NCI-H2196 (cell line): ENCODE results near the gene NOC2L.

Experiments used
- DNase-seq: peaks from one replicate; lab custom pipeline; 2025; ENCODE audit not compliant: unreplicated experiment; lab: John Stamatoyannopoulos, UW

Gene NOC2L

DNA sequence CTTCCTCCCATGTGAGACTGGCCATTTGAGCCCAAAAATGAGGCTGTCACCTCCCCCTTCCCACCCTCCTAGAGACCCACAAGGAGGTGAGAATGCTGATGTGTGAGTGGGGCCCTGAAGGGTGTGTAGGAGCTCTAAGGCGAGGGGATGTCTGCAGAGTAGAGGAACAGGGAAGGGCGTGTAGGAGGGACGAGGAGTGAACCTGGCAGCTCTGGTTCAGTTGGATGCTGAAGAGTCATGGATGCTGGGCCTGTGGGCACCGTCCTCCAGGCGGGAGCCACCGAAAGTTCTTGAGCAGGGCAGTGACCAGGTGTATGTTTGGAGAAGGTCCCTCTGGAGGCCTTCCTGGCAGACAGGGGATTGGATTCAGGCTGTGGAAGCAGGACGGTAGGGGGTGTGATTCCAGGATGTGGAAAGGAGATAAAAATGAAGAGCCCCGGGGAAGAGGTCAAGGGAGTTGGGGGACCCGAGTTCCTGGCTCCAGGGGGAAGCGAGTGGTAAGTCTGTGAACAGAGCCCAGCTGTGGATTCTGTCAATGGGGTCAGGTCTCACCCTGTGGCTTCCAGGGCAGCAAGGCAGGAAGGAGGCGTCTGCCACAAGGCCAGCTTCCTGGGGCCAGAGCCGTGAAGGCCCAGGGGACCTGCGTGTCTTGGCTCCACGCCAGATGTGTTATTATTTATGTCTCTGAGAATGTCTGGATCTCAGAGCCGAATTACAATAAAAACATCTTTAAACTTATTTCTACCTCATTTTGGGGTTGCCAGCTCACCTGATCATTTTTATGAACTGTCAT lies 27.5 kb downstream of the NOC2L start:
- no peak for DNase-seq

DNA sequence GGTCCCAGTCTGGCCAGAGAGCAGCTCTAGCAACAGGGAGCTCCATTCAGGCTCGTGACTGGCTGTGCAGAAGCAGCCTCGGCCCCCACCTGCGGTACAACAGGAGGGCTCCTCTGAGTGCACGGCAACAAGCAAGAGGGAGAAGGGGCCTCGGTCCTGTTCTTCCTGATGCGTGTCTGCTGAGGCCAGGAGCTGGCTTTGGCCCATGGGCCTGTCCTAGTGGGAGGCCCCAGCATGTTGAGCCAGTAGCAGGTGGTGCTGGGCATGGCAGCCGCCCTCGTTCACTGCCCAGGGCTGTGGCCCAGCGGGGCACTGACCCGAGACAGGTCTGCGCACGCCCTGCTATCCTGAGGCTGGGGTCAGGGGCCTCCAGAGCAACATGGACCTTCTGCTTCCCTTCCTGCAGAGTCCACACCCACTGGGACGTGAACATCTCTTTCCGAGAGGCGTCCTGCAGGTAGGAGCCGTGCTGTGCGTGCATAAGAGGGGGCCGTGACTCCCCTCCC lies 28.4 kb downstream of the NOC2L start:
- no peak for DNase-seq

DNA sequence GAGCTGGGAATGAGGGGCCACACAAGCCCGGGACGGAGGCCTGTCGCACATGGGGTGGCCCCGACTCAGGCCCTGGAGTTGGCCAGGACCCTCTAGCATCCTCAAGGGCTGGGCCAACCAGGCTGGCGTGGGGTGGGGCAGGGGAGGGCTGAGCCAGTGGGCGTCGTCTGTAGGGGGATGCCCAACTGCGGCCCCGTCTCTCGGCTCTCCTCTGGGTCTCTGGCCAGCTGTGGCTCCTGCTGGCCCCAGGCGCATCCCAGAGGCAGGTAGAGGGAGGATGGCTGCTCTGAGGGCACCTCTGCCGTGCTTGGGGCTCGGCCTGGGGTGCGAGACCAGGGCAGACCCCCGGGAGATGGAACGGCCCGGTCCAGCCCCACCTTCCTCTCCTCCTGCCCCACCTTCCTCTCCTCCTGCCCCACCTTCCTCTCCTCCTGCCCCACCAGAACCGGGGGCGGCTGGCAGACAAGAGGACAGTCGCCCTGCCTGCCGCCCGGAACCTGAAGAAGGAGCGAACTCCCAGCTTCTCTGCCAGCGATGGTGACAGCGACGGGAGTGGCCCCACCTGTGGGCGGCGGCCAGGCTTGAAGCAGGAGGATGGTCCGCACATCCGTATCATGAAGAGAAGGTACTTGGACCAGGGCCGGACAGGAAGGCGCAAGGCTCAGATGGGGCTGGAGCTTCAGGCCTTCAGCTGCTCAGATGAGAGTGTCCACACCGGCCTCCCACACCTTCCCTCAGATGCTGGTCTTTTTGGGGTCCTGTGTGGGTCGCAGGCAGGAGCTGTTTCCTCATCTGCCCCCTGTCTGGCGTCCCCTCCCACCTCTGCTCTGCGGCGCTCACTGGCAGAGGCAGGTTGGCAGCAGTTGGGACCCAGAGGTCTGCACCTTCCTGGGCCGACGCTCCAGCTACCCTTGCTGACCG lies 29.1 kb downstream of the NOC2L start:
- no peak for DNase-seq

DNA sequence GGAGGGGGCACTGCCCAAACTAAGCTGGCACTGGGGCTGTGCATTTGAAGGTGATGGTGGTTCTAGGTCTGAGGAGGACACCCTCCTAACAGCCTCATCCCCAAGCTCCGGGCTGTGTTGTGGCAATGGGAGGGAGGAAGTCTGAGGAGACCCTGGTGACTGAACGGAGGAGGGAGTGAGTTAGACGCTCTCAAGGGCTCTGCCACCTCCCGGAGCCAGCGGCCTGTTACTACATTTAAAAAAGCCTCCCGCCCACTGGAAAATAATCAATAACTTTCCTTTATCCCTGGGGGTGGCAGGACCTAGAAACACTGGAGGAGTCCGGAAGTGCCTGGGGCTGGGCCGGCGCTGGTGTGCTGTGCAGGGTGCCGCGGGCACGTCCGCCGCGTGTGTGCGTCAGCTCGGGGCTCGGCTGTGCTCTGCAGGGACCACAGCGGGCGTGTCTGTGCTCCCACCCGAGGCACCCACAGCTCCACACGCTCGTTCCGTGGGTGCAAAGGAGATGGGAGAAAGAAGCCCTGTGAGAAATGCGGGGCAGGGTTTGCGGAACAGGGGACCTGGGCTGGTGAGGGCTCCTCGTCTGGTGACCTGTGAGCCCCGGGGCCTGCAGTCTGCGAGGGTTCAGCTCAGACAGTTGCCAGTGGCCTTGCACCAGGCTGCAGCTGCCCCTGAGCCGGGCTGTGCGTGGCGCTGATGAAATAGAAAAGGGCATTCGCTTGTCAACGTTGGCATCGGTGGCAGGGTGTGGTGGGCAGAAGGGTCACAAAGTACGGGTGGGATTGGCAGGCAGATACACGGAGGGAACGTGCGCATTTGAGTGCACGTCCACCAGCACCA lies 30.0 kb downstream of the NOC2L start:
- DNase-seq, result no peak

DNA sequence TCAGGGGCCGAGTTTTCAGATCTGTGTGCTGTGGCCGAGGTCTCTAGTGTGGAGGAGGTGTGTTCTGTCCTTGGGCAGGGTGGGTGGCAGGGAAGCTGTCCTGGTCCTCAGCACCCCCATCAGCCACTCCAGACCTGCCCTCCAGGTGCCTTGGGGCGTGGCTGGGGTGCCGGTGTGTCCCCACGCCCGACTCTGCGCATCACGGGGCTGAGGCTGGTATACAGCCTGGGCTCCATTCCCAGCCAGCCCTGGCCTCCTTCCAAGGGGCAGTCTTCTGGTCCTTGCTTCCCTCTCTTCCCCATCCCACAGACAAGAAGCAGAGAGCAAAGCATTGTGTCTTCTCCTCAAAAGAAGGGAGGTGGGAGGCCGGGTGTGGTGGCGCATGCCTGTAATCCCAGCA lies 31.3 kb downstream of the NOC2L start:
- no peak for DNase-seq

DNA sequence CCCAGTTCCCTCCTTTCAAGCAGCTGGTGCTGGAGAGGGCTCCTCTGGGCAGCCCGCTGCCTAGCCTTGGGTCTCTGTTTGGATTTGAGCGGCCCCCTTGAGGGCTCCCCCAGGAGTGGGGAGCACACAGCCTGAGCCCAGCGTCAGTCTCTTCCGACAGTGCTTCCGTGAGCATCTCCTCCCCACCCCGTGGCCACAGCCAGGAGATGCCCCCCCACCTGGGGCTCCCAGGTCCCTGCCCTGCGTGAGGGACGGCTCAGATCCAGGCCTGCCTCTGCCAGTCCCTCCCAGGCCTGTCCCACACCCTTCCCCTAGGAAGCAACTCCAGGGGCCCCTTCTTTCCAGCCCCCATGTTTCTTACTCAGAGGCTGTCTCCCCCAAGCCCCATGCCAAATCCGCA lies 31.8 kb downstream of the NOC2L start:
- no peak for DNase-seq

DNA sequence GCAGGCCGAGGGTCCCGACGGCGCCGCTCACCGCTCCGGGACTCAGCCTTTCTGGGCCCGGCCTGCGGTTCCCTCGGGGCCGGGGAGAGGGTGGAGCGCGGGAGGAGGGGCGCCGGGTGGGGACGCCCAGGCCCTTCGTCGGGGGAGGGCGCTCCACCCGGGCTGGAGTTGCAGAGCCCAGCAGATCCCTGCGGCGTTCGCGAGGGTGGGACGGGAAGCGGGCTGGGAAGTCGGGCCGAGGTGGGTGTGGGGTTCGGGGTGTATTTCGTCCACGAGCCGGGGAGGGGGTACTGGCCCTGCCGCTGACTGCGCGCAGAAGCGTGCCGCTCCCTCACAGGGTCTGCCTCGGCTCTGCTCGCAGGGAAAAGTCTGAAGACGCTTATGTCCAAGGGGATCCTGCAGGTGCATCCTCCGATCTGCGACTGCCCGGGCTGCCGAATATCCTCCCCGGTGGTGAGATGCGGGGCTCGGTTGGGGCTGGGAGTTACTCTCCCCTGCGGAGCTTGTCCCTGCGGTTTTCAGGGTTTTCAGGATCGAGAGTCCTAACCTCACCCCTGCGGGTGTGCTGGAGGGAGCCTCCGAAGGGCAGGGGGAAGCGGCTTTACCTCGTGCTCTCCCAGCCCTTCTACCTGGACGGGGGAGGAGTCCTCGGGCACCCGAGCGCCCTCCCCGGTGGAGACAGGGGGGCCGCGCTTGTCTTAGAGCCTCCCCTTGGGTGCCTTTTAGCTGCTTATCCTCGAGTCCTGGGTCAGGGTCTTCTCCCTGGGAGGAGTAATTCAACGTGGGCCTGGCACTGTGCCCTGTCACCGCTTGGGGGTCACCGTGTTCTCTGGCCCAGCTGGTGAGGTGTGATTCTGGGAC lies 33.3 kb downstream of the NOC2L start:
- DNase-seq, result peak; percentile 39

DNA sequence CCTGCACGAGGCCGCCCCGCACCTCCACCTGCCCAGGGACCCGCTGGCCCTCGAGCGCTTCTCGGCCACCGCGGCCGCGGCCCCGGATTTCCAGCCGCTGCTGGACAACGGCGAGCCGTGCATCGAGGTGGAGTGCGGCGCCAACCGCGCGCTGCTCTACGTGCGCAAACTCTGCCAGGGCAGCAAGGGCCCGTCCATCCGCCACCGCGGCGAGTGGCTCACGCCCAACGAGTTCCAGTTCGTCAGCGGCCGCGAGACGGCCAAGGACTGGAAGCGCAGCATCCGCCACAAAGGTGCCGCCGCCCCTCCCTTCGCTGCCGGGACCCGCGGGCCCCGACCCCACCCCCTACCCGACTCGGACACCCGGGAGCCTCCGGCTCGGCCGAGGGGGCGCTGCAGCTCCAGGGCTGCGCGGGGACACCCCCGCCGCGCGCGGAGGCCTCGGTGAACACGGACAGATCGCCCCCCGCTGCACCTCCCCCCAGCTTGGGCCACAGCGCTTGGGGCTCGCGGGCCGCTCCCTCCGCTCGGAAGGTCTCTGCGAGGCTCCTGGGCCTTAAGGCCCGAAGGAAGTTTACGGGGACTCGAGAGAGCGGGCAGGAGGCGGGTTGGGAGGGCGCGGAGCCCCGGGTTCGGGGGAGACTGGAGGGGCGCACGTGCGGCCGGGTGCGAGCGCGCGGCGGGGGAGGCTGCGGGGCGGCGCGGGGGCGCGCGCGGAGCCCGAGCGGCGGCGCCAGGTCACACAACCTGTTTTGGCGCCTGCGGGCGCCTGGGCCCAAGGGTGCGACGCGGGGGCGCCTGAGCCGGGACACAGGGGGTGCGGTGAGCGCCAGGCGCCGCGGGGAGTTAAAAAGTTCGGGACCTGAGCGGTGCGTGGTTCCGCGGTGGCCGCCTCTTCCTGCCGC lies 34.1 kb downstream of the NOC2L start:
- DNase-seq, result peak; percentile 36

DNA sequence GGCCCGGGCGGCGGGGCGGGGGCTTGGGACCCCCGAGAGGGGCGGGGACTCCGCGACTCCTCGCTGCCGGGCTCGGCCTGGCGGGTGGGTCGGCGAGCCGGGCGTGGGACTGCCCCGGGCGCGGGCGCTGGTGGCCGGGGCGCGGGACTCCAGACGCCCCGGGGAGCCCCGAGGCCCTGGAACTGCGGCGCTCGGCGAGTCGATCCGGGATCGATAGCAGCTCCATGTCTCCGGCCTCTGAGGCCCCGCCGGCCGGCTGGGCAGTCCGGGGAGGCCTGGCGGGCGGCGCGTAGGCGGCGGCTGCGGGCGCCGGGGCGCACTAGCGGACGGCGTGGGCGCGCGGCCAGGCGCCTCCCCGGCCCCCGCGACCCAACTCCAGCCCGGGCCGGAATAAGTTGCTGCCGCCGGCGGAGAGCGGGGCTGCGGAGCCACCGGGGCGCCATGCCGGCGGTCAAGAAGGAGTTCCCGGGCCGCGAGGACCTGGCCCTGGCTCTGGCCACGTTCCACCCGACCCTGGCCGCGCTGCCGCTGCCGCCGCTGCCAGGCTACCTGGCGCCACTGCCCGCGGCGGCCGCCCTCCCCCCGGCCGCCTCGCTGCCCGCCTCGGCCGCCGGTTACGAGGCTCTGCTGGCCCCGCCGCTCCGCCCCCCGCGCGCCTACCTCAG lies 34.9 kb downstream of the NOC2L start:
- DNase-seq, result peak; percentile 36

DNA sequence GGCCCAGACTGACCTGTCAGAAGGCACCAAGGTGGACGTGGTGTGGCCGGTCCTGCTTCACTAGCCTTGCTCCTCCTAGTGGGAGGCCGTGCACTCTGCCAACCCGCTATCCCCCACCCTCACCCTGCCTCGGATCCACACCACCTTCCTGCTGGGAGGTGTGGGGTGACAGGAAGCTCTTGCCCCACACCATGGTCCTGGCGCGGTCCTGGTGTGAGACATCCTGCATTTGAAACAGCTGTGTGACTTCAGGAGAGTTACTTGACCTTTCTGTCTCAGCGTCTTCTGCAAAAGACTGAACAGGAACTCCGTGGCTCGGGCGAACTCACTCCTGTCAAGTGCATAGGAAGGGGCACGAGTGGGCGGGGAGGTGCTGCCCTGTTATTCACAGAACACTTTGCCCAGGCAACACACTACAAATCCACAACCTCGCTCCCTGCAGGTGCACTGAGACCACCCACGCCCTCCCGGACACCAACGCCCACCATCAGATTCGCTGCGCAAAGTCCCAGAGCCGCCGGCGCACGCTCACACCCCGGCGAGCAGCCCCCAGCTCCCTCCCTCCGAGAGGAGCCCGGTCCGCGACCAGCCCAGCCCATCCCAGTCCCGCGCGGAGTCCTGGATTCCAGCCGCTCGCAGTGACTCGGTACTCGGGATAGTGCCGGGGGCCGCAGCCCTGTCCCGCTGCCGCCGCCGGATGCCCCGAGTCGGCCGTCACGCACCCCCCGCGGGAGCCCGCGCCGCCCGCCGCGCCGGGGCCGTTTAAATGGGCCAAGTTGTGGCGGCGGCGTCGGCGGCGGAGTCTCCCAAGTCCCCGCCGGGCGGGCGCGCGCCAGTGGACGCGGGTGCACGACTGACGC lies 35.7 kb downstream of the NOC2L start, which contains the start of gene SAMD11:
TSS of gene SAMD11 (plus strand) at position 793 of the 860 bp plus-strand sequence. CDS start 509 bp downstream, outside the sequence.
- peak; percentile 86 for DNase-seq

DNA sequence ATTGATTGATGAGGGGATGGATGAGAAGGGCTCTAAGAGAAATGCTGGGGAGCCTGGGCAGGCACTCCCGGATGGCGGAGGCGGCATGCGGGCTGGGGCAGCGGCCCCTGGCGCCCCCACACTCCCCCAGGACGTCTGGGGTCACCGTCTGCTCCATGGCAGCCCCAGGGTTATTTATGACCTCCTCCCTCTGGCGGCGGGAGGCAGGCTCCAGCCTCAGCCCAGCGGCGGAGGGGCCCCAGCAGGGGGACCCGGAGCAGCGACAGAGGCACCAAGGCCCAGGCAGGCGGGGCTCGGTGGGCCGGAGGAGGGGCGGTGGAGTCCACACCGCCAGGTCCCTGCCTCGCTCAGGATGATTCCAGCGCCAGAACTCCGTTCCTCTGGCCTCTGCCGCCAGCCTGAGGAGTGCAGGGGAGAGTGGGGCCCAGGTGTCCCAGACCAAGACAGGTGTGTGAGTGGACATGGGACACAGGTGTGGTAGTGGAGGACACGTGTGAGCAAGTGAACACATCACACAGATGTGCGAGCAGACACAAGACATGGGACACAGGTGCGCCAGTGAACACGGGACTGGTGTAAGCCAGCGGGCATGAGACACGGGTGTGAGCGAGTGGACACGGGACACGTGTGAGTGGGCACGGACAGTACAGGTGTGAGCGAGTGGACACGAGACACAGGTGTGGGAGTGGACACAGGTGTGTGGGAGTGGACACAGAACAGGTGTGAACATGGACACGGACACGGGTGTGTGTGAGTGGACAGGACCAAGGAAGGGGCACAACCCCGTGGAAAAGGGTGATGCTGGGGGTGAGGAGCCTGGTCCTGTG lies 37.8 kb downstream of the NOC2L start:
- DNase-seq, result peak; percentile 80

DNA sequence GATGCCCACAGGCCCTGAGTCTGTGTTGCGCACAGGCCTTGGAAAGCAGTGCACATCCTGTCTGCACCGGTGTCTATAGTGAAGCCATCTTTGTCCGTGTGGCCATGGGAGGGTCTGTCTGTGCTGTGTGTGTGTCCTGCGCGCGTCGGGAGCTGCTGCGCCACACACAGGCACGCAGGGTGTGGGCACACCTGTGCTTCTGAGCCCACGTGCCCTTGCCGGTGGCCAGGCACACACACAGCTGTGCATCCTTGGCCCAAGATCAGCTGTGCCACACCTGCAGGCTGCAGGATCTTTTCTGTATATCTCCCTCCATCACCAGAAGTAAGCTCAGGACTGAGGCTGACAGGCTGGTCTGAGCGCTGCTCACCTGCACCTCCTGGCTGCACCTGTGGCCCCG lies 38.5 kb downstream of the NOC2L start:
- no peak for DNase-seq

DNA sequence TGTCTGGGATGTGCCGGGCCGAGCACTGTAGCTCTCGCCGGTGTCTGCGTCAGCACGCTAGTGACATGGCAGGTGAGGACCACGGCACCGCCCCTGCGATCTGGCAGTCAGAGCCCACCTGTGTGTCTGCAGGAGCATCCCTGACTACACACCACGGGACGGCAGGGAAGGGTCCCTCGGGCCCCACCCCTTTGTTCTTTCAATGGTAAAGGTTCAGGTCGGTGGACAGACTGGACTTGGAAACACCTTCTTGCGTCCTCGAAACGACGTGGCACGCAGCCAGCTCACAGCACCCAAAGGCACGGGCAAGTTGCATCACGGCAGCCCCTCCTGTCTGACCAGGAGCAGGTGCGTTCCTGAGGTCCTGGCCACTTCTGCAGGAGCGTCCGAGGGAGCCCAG lies 39.0 kb downstream of the NOC2L start:
- DNase-seq, result peak; percentile 75

DNA sequence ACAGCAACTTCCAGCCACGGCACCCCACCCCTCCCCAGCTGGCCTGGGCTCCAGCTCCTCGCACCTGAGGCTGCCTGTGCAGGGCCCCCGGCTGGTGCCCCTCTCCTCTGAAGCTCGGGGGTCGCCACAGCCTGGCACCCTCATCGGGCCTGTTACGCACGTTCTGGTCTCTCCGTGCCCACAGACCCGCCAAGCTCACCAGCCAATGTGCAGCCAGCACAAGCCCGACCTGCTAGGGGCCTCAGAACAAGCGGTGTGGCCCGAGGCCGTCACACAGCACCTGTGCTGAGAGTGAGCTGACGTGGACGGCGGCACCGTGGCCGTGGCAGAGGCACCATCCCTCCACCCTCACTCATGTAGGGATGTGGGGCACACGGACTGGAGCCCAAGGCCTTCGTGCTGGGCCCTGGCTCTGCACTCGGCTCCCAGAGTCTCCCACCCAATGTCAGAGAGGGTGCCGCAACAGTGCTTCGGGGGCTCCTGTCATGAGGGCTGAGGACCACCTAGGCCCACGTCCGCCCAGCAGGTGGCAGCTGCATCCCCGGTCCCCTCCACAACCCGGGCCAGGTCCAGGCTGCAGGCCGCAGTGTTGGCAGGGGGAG lies 39.7 kb downstream of the NOC2L start:
- DNase-seq, result no peak

DNA sequence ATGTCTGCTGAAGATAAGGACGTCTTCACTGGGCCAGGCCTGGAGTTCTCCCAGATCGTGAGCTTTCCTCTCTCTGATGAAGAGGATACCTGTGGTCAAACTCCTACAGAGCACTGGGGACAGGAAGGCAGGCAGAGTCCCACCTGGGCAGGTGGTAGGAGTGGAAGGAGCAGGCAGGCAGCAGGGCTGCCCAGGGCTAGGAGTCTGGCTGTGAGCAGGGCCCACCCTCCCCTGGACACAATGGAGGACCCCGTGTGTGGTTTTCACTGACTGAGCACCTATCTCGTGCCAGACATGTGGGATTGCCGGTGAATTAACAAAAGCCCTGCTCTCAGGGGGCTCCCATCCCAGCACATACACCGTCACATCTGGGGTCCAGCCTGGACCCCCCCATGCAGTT lies 40.2 kb downstream of the NOC2L start:
- DNase-seq, result no peak

DNA sequence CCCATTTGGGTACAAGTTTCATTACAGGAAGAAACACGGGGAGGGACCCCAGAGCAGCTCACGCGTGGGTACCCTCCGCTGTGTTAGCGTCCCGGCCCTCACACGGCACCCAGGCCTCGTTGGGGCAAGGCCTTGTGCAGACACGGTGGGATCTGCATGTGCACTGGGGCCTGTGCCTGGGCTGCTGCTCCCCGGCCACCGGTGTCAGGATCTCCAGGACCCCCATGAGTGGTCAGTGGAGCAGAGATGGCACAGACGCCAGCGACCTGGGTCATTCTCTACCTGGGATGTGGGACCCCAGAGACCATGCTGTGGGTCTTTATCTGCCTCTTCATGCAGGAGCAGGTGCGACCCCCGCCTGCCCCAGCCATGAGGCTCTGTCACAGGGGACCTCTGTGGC lies 40.7 kb downstream of the NOC2L start:
- no peak for DNase-seq
